ENCODE results near the gene ITPKA.
A peak's percentile ranks its signal among the peaks of the same experiment; 100 is the strongest.

The ITPKA gene

GRCh38 chr15:41491889-41492288 is 1.8 kb upstream of the ITPKA start:
- no peak for DNase-seq

GRCh38 chr15:41492597-41493204 is 973 bp upstream of the ITPKA start:
- no peak for DNase-seq

DNA sequence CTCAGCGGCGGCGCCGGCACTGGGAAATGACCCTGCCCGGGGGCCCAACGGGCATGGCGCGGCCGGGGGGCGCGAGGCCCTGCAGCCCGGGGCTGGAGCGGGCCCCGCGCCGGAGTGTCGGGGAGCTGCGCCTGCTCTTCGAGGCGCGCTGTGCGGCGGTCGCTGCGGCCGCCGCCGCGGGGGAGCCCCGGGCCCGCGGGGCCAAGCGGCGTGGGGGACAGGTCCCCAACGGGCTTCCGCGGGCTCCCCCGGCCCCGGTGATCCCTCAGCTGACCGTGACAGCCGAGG is 172 bp downstream of the ITPKA start:
- DNase-seq: no peak

DNA sequence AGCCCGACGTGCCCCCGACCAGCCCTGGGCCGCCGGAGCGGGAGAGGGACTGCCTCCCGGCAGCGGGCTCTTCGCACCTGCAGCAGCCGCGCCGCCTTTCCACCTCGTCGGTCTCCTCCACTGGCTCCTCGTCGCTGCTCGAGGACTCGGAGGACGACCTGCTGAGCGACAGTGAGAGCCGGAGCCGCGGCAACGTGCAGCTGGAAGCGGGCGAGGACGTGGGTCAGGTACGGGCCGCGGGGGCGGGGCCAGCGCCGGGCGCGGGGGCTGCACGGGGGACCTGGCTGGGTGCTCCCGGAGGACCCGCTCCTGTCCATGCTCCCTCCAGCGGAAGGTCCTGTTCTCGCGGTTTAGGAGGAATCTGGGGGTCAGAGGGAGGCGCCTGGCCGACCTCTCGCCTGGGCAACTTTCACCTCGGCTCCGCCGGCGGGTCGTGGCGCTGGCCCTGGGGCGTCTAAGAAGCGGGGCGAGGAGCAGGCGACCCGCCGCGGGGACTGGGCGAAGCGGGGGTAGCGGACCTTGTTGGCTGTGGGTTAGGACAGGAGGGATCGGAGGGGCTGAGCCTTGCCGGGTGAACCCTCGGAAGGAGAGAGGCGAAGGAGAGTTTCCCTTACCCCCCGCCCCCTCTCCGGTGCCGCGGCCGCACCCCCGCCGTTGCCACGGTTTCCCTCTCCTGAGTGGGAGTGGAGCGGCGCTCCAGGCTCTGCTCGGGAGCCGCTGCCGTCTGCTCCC is 682 bp downstream of the ITPKA start:
- no peak for DNase-seq

GRCh38 chr15:41494922-41495735 is 1.5 kb downstream of the ITPKA start:
- DNase-seq: no peak

- DNase-seq: no peak
These were observed 2.3 kb downstream of the ITPKA start for GRCh38 chr15:41495736-41496599.

GRCh38 chr15:41498657-41499056 is 5.0 kb downstream of the ITPKA start:
- no peak for DNase-seq

- peak in 1 of 2 donors; percentile 31 for DNase-seq
These were observed 5.6 kb downstream of the ITPKA start for GRCh38 chr15:41499109-41499851.

DNA sequence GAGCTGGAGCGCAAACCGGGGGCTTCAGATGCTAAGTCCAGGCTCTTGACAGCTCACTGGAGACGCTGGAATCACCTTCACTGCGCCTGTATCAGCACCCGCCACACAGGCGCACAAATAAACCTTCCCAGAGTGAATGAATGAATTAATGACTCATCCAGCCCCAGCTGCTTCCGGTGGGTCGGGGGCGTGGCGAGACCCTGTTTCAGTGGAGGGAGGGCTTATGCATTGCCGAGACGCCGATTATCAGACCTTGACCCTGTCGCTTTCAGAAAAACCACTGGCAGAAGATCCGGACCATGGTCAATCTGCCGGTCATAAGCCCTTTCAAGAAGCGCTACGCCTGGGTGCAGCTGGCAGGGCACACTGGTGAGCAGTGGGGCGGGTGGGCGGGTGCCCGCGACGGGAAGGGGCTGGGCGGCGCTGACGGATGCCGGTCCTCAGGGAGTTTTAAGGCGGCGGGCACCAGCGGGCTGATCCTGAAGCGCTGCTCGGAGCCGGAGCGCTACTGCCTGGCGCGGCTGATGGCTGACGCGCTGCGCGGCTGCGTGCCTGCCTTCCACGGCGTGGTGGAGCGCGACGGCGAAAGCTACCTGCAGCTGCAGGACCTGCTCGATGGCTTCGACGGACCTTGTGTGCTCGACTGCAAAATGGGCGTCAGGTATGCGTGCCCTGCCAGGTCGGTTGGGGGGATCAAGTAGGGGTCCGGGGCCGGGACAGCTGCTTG is 7.7 kb downstream of the ITPKA start:
- no peak for DNase-seq

DNA sequence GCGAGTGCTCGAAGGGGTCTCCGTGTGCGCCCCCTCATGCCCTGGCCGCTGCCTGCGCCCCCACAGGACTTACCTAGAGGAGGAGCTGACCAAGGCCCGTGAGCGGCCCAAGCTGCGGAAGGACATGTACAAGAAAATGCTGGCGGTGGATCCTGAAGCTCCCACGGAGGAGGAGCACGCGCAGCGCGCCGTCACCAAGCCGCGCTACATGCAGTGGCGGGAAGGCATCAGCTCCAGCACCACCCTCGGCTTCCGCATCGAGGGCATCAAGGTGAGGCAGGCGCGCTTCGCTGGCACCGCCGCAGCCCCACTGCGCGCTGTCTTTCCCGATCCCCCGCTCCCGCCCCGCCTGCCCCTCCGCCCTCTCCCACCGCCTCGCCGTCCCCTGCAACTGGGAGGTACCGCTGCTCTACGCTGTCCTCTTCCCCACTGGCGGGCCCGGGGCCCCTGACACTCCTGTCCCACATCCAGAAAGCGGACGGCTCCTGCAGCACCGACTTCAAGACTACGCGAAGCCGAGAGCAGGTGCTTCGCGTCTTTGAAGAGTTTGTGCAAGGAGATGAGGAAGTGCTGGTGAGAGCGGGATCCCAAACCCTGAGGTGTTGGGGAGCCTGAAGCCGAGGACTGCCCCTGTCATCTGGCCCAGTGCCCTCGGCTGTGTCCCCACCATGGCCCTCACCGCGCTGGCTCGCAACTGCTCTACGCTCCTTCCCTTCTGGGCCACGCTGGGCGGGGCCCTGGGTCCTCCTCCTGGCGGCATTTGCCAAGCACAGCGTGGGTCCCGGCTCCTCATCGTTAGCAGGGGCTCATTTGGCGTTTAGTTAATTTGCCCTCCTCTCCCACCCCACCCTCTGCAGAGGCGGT is 8.5 kb downstream of the ITPKA start:
- DNase-seq: no peak

DNA sequence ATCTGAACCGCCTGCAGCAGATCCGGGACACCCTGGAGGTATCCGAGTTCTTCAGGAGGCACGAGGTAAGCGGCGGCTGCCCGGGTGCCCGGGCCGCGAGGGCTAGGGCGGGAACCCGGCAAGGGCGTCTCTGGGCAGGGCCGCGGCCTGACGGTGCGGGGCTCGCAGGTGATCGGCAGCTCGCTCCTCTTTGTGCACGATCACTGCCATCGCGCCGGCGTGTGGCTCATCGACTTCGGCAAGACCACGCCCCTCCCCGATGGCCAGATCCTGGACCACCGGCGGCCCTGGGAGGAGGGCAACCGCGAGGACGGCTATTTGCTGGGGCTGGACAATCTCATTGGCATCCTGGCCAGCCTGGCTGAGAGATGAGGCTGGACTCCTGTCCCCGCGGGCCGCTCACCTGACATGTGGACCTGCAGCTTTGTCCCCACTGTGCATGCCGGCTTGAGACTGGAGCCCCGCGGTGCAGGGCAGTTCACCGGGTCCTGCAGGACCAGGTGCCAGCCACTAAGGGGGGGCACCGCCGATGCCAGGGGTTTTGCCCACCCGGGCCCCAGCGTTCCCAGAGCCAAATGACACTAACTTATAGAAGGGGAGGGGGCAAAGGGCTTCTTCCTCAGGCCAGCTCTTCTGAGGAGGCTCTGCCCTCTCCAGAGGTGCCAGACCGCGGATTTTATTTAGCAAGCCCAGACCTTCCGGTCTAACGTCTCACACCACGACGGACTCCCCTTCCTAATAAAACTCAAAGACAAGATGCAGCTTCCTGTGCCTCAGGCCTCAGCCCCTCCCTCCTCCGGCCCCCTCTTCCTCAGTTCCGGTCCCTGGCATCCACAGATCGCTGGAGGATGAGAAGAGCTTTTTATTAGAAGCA is 9.4 kb downstream of the ITPKA start:
- DNase-seq: no peak

- DNase-seq: peak in 1 of 2 donors; percentile 11
These were observed 10.0 kb downstream of the ITPKA start for GRCh38 chr15:41503669-41504010.

- no peak for DNase-seq
These were observed 11.2 kb downstream of the ITPKA start for GRCh38 chr15:41504751-41505492.

- DNase-seq: no peak
These were observed 12.1 kb downstream of the ITPKA start for GRCh38 chr15:41505776-41506175.

- no peak for DNase-seq
These were observed 13.2 kb downstream of the ITPKA start for GRCh38 chr15:41506796-41507341.

DNA sequence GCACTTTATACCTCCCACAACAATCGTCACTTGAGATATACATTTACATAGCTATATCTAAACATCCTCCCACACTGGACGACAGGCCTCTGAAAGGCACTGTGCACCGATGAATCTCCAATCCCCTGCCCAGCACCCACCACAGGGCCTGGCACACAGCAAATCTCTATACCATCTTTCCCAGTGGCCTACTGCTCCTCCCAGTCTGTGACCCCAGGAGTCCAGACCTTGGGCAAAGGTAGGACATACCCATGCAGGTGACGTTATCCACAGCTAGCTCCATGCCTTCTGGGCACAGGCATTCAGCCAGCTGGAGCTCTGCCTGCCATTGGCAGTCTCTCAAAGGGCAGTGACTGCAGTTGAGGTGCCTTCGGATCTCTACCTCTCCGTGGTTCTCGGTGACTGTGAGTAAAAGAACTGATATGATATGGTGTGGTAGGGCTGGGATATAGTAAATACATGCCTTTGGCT is 14.2 kb downstream of the ITPKA start:
- DNase-seq: no peak

DNA sequence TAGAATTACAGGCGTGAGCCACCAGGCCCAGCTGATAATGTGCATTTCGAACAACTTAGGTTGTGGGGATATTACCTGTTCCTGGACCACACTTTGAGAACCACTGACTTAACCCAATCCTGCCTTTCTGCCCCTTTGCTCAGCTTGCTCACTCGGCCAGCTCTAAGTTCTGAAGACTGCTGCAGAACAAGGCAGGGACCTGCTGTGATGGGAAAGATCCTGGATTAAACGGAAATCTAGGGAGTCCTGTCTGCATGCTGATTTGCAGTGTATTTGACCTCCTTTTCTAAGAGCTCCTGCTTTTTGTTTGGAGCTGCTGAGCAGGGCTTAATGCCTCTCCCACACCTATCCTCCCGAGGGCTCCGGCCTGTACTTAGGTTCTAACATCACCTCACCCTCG is 17.1 kb downstream of the ITPKA start:
- DNase-seq: no peak

DNA sequence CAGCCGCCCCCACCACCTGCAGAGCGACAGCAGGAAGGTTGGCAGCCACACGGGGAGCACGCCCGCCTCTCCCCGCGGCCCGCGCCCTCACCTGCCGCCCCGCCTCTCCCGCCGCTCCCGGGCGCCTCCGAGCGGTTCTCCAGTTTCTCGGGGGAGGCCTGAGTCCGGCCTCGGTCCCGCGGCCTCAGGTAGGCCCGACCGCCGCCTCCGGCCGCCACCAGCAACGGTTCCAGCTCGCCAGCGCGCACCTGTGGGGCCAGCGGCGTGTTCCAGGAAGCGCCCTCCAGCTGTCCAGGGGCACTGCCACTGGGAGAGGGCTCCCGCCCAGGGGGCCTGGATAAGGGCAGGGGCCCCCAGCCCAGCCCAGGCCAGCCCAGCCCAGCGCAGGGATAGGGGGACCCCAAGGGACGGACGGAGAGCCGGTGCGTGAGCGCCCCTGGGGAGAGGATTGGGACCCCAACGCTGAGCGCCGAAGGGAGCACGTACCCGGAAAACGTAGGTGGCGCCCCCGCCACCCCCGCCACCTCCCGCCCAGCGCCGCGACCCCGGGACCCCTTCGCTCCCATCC is 17.7 kb downstream of the ITPKA start:
- no peak for DNase-seq

Data from hippocampal formation (tissue), 2 donors.